Activated T-helper 17 cell treated with anti-CD3 and anti-CD28 coated beads, Interleukin-2, amount 50 U/mL, for 72 hours (primary cell): ENCODE results near the gene SSRP1. TPM values are rescaled to one million over a fixed set of nuclear protein-coding genes. Genes with fewer than 3 reads are reported as not detected.

ENCODE experiments used
- ATAC-seq: fragments of 150-1000 bp; cut with Tn5 transposase; replicated peaks from 2 replicates; pipeline ENCODE4 v1.10.0; 2021; ENCODE audit warnings: mild to moderate bottlenecking, moderate library complexity
- H3K27ac Mint-ChIP-seq: one replicate; pipeline ENCODE4 v1.8.0; 2022; ENCODE audit warnings: mixed read lengths
- H3K27me3 Mint-ChIP-seq: one replicate; pipeline ENCODE4 v1.8.0; 2022; ENCODE audit warnings: mixed read lengths
- H3K36me3 Mint-ChIP-seq: one replicate; pipeline ENCODE4 v1.8.0; 2022; ENCODE audit warnings: low read depth, mild to moderate bottlenecking, mixed read lengths
- H3K4me1 Mint-ChIP-seq: one replicate; pipeline ENCODE4 v1.8.0; 2022; ENCODE audit warnings: mixed read lengths
- H3K4me3 Mint-ChIP-seq: one replicate; pipeline ENCODE4 v1.8.0; 2022; ENCODE audit warnings: mild to moderate bottlenecking, mixed read lengths
- H3K9me3 Mint-ChIP-seq: one replicate; pipeline ENCODE4 v1.8.0; 2022; ENCODE audit warnings: mixed read lengths
- total RNA-seq, 2 donors: library from RNA; stranded (reverse); gene quantifications; one replicate each; pipeline ENCODE4 v1.2.3, GENCODE V29; 2022

SSRP1 gene, protein sequence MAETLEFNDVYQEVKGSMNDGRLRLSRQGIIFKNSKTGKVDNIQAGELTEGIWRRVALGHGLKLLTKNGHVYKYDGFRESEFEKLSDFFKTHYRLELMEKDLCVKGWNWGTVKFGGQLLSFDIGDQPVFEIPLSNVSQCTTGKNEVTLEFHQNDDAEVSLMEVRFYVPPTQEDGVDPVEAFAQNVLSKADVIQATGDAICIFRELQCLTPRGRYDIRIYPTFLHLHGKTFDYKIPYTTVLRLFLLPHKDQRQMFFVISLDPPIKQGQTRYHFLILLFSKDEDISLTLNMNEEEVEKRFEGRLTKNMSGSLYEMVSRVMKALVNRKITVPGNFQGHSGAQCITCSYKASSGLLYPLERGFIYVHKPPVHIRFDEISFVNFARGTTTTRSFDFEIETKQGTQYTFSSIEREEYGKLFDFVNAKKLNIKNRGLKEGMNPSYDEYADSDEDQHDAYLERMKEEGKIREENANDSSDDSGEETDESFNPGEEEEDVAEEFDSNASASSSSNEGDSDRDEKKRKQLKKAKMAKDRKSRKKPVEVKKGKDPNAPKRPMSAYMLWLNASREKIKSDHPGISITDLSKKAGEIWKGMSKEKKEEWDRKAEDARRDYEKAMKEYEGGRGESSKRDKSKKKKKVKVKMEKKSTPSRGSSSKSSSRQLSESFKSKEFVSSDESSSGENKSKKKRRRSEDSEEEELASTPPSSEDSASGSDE
- total RNA-seq = 100 to 1,000 TPM in 1 of 2 donors, 10 to 100 TPM in 1; 92.1 to 171 TPM

DNA sequence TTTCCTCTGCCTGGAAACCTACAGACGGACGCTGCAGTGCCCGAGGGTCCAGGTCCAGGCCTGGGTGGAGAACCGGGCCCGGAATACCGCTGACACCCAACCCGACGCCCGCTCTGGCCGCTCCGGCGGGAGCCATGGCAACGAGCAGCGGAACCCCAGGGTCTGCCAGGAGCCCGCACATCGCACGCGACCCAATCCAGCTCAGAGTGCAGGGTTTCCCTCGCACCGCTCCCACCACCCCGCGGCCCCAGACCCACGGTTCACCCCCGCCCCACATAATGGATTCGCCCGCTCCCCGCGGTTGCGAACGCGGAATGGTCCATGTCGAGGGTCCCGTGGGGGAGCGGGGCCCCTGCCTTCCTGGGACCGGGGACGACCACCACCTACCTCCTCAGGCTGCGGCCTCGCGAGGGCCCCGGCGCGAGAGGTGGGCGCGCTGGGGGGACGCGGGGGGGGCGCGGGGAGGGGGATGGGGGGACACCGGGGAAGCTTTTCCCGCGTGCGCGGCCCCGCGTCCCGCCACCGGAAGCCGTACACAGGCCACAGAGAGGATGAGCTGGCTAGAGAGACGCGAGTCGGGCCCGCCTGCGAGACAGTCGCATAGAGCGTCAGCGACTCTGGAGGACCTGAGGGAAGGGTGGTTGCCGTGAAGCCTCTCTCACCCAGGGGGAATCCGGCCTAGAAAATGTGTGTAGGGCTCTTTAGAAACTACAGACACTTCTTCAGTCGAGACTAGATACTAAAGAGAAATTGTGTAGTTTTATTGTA lies at the start of gene SSRP1:
TSS of gene SSRP1 (minus strand) at position 550 of the 768 bp plus-strand sequence. CDS start 771 bp downstream, outside the sequence.
- H3K27me3 Mint-ChIP-seq = no peaks in the 10 kb centered on the region
- peaks cover 22% of the 10 kb centered on the region for H3K4me1 Mint-ChIP-seq
- peak within 1 kb of the TSS; percentile 97 for H3K4me3 Mint-ChIP-seq
- H3K27ac Mint-ChIP-seq = peak within 1 kb of the TSS; percentile 99
- peaks cover 54% of the 10 kb centered on the region for H3K36me3 Mint-ChIP-seq
- H3K9me3 Mint-ChIP-seq = no peaks in the 10 kb centered on the region
- peak; percentile 98 for ATAC-seq

GRCh38 chr11:57380975-57381374 lies 45.3 kb upstream of the SSRP1 start, which contains the start of gene PRG3:
PRG3 (minus strand) TSS chr11:57381150; CDS start chr11:57380708, 442 bp downstream.
- ATAC-seq = no peak
- Mint-ChIP-seq H3K36me3 (no peaks in the 10 kb centered on the region), H3K27ac (no peak within 1 kb of the TSS), H3K9me3 (no peaks in the 10 kb centered on the region), H3K4me1 (no peaks in the 10 kb centered on the region), H3K27me3 (peaks cover 13% of the 10 kb centered on the region), H3K4me3 (no peak within 1 kb of the TSS)

DNA sequence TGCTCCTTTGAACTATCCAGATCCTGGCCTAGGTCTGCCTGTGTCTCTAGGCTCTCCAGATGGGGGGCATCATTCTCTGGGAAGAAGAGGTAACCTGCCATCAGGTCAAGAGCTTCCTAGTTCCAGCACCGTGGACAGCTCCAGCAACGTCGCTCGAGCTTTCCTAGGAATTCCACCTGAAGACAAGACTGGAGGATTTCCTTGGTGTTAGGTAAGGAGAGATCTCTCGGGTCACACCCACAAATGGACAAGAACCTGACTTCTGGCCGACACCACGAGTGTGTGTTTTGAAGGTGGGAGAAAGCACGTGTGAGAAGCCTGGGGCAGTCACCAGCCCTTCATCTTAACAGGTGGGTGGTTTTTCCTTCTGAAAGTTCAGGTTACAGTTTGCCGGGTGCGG lies 44.0 kb upstream of the SSRP1 start:
- H3K36me3 Mint-ChIP-seq = no peaks in the 10 kb centered on the region
- ATAC-seq = no peak

GRCh38 chr11:57378186-57378585 lies 42.5 kb upstream of the SSRP1 start:
- Mint-ChIP-seq H3K27me3 (peaks cover 13% of the 10 kb centered on the region), H3K4me3 (no peak overlapping the region), H3K9me3 (no peaks in the 10 kb centered on the region), H3K27ac (no peak overlapping the region), H3K36me3 (no peaks in the 10 kb centered on the region), H3K4me1 (no peaks in the 10 kb centered on the region)
- ATAC-seq = no peak

More for the DNA sequence above, 44.0 kb upstream of the SSRP1 start:
- H3K4me1 Mint-ChIP-seq = no peaks in the 10 kb centered on the region
- no peaks in the 10 kb centered on the region for H3K9me3 Mint-ChIP-seq
- H3K27me3 Mint-ChIP-seq = peaks cover 13% of the 10 kb centered on the region
- H3K4me3 Mint-ChIP-seq = no peak overlapping the region
- H3K27ac Mint-ChIP-seq = no peak overlapping the region

DNA sequence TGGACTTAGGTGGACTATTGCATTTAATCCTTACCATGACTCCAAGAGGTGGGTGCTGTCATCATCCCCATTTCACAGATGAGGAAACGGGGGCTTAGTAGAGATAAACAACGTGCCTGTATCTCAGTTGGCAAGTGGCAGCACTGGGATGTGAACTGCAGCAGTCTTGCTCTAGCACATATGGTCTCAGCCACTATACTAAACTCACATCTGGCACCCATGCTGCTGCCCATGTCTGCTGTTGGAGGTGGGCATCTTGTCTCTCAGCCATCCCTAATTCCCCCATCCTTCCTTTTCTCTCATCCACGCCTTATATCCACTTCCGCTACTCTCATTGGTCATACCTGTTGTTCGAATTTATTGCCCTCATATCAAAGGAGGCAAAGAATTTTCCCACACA lies 41.4 kb upstream of the SSRP1 start:
- no peak overlapping the region for H3K27ac Mint-ChIP-seq
- no peaks in the 10 kb centered on the region for H3K36me3 Mint-ChIP-seq

GRCh38 chr11:57376095-57377090 lies 40.7 kb upstream of the SSRP1 start:
- H3K36me3 Mint-ChIP-seq = no peaks in the 10 kb centered on the region
- H3K4me3 Mint-ChIP-seq = no peak overlapping the region
- no peak overlapping the region for H3K27ac Mint-ChIP-seq
- peaks cover 13% of the 10 kb centered on the region for H3K27me3 Mint-ChIP-seq
- no peaks in the 10 kb centered on the region for H3K9me3 Mint-ChIP-seq
- no peak for ATAC-seq
- H3K4me1 Mint-ChIP-seq = no peaks in the 10 kb centered on the region

More for the DNA sequence above, 41.4 kb upstream of the SSRP1 start:
- Mint-ChIP-seq H3K27me3 (peaks cover 13% of the 10 kb centered on the region), H3K4me3 (no peak overlapping the region), H3K9me3 (no peaks in the 10 kb centered on the region), H3K4me1 (no peaks in the 10 kb centered on the region)
- no peak for ATAC-seq

- Mint-ChIP-seq H3K9me3 (no peaks in the 10 kb centered on the region), H3K36me3 (no peaks in the 10 kb centered on the region), H3K4me3 (no peak overlapping the region), H3K4me1 (no peaks in the 10 kb centered on the region), H3K27ac (no peak overlapping the region), H3K27me3 (peaks cover 13% of the 10 kb centered on the region)
- ATAC-seq = no peak
Measured at GRCh38 chr11:57375490-57375889, 39.8 kb upstream of the SSRP1 start.

GRCh38 chr11:57374966-57375365 lies 39.3 kb upstream of the SSRP1 start:
- H3K27me3 Mint-ChIP-seq = peaks cover 13% of the 10 kb centered on the region
- no peaks in the 10 kb centered on the region for H3K9me3 Mint-ChIP-seq
- no peak overlapping the region for H3K27ac Mint-ChIP-seq
- no peak for ATAC-seq
- H3K36me3 Mint-ChIP-seq = no peaks in the 10 kb centered on the region
- no peaks in the 10 kb centered on the region for H3K4me1 Mint-ChIP-seq
- no peak overlapping the region for H3K4me3 Mint-ChIP-seq

- peaks cover 10% of the 10 kb centered on the region for H3K27me3 Mint-ChIP-seq
- no peaks in the 10 kb centered on the region for H3K4me1 Mint-ChIP-seq
- H3K9me3 Mint-ChIP-seq = no peaks in the 10 kb centered on the region
- H3K36me3 Mint-ChIP-seq = no peaks in the 10 kb centered on the region
- ATAC-seq = no peak
- H3K27ac Mint-ChIP-seq = no peak overlapping the region
- no peak overlapping the region for H3K4me3 Mint-ChIP-seq
Measured at GRCh38 chr11:57373146-57373545, 37.5 kb upstream of the SSRP1 start.

DNA sequence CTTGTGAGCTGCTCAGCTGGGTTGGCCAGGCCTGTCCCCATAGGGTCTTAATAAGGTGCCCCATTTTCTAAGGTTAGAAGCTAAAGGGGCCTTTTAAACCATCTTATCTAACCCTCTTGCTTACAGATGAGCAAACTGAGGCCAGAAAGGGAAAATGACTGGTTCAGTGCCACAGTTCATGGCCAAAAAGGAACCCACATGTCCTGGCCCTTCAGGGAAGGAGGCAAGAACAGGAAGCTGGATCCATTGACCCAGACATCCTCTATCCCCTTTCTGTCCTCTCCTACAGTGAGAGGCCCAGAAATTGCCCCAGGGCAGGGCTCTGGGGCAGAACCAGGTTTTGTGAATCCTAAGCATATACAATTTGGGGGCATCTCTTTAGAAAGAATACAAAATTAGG lies 35.2 kb upstream of the SSRP1 start:
- Mint-ChIP-seq H3K4me1 (no peaks in the 10 kb centered on the region), H3K9me3 (no peaks in the 10 kb centered on the region), H3K36me3 (no peaks in the 10 kb centered on the region), H3K4me3 (no peak overlapping the region), H3K27ac (no peak overlapping the region), H3K27me3 (peaks cover 3% of the 10 kb centered on the region)
- ATAC-seq = no peak

- no peak overlapping the region for H3K4me3 Mint-ChIP-seq
- H3K36me3 Mint-ChIP-seq = no peaks in the 10 kb centered on the region
- peaks cover 3% of the 10 kb centered on the region for H3K27me3 Mint-ChIP-seq
- H3K27ac Mint-ChIP-seq = no peak overlapping the region
- no peak for ATAC-seq
- no peaks in the 10 kb centered on the region for H3K4me1 Mint-ChIP-seq
- no peaks in the 10 kb centered on the region for H3K9me3 Mint-ChIP-seq
Measured at GRCh38 chr11:57370251-57370650, 34.6 kb upstream of the SSRP1 start.

GRCh38 chr11:57368845-57369232 lies 33.1 kb upstream of the SSRP1 start:
- Mint-ChIP-seq H3K27me3 (peaks cover 3% of the 10 kb centered on the region), H3K4me1 (no peaks in the 10 kb centered on the region), H3K27ac (no peak overlapping the region), H3K36me3 (no peaks in the 10 kb centered on the region), H3K9me3 (no peaks in the 10 kb centered on the region), H3K4me3 (no peak overlapping the region)
- ATAC-seq = no peak

DNA sequence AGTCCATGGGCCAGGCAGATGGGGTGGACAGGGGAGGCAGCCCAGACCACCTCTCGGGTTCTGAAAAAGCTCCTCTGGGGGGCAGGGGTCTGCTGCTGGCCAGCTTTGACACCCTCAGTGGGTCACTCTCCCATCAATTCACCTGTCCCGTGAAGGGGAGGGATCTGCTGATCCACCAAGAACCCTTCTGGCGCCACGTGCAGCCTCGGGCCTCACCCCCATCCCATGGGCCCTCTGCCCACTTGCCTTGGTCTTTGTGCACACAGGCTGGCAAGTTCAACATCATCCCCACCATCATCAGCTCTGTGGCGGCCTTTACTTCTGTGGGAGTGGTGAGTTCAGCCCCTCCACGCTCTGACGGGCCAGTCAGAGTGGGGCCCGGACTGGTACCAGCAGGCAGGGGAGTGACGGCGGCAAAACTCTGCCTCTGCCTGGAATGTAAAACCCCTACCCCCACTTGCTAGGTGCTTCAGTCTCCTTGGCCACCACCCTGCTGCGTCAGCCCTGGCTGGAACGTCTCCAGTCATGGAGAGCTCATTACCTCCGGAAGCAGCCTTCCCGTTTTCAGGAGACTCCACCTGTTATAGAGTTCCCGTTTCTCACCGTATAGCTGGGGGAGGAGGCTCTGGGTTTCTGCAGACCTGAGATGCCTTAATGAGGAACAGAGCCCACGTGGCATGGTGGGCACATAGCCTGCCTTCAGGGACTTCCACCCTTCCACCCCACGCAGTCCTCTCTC lies 32.6 kb upstream of the SSRP1 start:
- Mint-ChIP-seq H3K36me3 (no peaks in the 10 kb centered on the region), H3K9me3 (no peaks in the 10 kb centered on the region), H3K4me1 (no peaks in the 10 kb centered on the region), H3K27me3 (peaks cover 5% of the 10 kb centered on the region), H3K4me3 (no peak overlapping the region), H3K27ac (no peak overlapping the region)
- no peak for ATAC-seq
